ENCODE measurements around the gene SLC25A41. TPM values are rescaled to one million over a fixed set of nuclear protein-coding genes. Genes with fewer than 3 reads are reported as not detected.

The SLC25A41 gene
- total and polyA plus RNA-seq, 2 of the 13 experiments (the other 11 are each of a cell fraction or from before 2014, with no cell fraction given), result 0.33 to 0.95 TPM

DNA sequence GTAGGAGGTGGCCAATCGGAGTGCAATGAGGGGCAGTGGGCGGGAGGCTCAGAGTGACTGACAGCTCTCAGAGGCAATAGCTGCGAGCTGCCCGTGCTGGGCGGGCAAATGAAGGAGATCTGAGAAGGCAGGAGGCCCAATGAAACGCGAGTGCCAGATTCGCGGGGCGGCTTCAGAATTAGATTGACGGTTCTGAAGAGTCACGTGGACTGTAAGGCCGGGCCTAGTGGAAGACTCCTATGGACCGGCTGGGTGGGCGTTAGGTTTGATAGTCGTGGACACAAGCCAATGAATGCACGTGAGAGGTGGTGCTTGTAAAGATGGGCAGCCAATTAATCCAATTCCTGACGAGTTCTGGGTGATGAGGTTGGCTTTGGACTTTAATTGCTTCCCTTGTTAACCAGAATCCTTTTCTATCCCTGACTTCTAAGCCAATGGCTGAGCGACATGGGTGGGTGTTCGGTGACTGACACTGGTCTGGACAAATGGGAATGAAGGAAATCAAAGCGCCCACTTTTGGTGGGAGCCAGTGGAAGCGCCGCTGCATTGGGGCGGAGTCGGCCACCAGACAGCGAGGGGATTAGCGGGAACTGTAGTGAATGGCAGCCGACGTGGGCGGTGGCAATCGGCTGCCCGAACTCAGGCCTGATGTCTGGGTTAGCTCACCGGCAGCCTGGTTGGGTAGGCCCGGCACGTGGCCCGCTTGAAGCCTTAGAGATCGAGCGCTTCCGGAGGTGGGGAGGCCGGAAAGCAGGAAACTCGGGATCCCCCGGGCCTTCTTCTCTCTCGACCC is 8.4 kb downstream of the SLC25A41 start (continued):
- TF ChIP-seq GATAD2A (CRISPR knock-in tag; IDR thresholded peaks at IDR 0.05), result no peak
- 0 out of 2 replicates have a peak, but pooled peaks have one; percentile 42 for TF ChIP-seq ZNF354B (CRISPR knock-in tag; IDR thresholded peaks at IDR 0.05)
- TF ChIP-seq MYC (CRISPR knock-in tag; IDR thresholded peaks at IDR 0.05; ENCODE audit: borderline replicate concordance), result peak; percentile 60; the same call in 1 of the 2 replicates
- TF ChIP-seq, protein P1, sequence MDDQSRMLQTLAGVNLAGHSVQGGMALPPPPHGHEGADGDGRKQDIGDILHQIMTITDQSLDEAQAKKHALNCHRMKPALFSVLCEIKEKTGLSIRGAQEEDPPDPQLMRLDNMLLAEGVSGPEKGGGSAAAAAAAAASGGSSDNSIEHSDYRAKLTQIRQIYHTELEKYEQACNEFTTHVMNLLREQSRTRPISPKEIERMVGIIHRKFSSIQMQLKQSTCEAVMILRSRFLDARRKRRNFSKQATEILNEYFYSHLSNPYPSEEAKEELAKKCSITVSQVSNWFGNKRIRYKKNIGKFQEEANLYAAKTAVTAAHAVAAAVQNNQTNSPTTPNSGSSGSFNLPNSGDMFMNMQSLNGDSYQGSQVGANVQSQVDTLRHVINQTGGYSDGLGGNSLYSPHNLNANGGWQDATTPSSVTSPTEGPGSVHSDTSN (CRISPR knock-in tag; IDR thresholded peaks at IDR 0.05; ENCODE audit: borderline replicate concordance), result peak; percentile 97; the same call in 1 of the 2 replicates
- peak; percentile 100 for TF ChIP-seq ZBTB38 (CRISPR knock-in tag; IDR thresholded peaks at IDR 0.05)
- TF ChIP-seq ZNF501 (CRISPR knock-in tag; IDR thresholded peaks at IDR 0.05), result 0 out of 2 replicates have a peak, but pooled peaks have one; percentile 41
- TF ChIP-seq NFKB2 (CRISPR knock-in tag; IDR thresholded peaks at IDR 0.05; ENCODE audit: borderline replicate concordance), result peak; percentile 45; the same call in 1 of the 2 replicates
- 0 out of 2 replicates have a peak, but pooled peaks have one; percentile 56 for TF ChIP-seq ZNF552 (CRISPR knock-in tag; IDR thresholded peaks at IDR 0.05; ENCODE audit: borderline replicate concordance)
- no peak for TF ChIP-seq PLRG1 (conservative IDR thresholded peaks at IDR 0.05)
- TF ChIP-seq TBX2 (CRISPR knock-in tag; IDR thresholded peaks at IDR 0.05; ENCODE audit: borderline replicate concordance), result peak; percentile 28; the same call in 1 of the 2 replicates
- no peak for TF ChIP-seq MAZ (IDR thresholded peaks at IDR 0.05; ENCODE audit: borderline replicate concordance, low read depth, low read length)
- peak; percentile 7; the same call in 1 of the 2 replicates for TF ChIP-seq MAZ (CRISPR knock-in tag; IDR thresholded peaks at IDR 0.05; ENCODE audit: low read depth)
- peak; percentile 64; the same call in 1 of the 2 replicates for TF ChIP-seq ZNF160 (CRISPR knock-in tag; IDR thresholded peaks at IDR 0.05)
- TF ChIP-seq RXRA (CRISPR knock-in tag; IDR thresholded peaks at IDR 0.05), result 0 out of 2 replicates have a peak, but pooled peaks have one; percentile 38
- TF ChIP-seq IRF2 (CRISPR knock-in tag; IDR thresholded peaks at IDR 0.05), result 0 out of 2 replicates have a peak, but pooled peaks have one; percentile 15
- TF ChIP-seq ZNF274 (CRISPR knock-in tag; IDR thresholded peaks at IDR 0.05), result 0 out of 2 replicates have a peak, but pooled peaks have one; percentile 61
- TF ChIP-seq ZNF253 (CRISPR knock-in tag; IDR thresholded peaks at IDR 0.05; ENCODE audit: borderline replicate concordance), result peak; percentile 65; the same call in 1 of the 2 replicates
- TF ChIP-seq ATF1 (CRISPR knock-in tag; IDR thresholded peaks at IDR 0.05), result peak; percentile 89
- peak; percentile 46 for TF ChIP-seq GABPB1 (CRISPR knock-in tag; IDR thresholded peaks at IDR 0.05)
- TF ChIP-seq ELF1 (CRISPR knock-in tag; IDR thresholded peaks at IDR 0.05), result peak; percentile 20; the same call in 1 of the 2 replicates
- 0 out of 2 replicates have a peak, but pooled peaks have one; percentile 70 for TF ChIP-seq ZNF782 (CRISPR knock-in tag; IDR thresholded peaks at IDR 0.05; ENCODE audit: borderline replicate concordance)
- TF ChIP-seq ZNF143 (CRISPR knock-in tag; IDR thresholded peaks at IDR 0.05), result peak; percentile 68
- TF ChIP-seq, protein P2, sequence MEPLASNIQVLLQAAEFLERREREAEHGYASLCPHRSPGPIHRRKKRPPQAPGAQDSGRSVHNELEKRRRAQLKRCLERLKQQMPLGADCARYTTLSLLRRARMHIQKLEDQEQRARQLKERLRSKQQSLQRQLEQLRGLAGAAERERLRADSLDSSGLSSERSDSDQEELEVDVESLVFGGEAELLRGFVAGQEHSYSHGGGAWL (CRISPR knock-in tag; IDR thresholded peaks at IDR 0.05), result 0 out of 2 replicates have a peak, but pooled peaks have one; percentile 26
- TF ChIP-seq, protein P3, sequence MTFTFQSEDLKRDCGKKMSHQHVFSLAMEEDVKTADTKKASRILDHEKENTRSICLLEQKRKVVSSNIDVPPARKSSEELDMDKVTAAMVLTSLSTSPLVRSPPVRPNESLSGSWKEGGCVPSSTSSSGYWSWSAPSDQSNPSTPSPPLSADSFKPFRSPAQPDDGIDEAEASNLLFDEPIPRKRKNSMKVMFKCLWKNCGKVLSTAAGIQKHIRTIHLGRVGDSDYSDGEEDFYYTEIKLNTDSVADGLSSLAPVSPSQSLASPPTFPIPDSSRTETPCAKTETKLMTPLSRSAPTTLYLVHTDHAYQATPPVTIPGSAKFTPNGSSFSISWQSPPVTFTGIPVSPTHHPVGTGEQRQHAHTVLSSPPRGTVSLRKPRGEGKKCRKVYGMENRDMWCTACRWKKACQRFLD (CRISPR knock-in tag; IDR thresholded peaks at IDR 0.05; ENCODE audit: borderline replicate concordance), result 0 out of 2 replicates have a peak, but pooled peaks have one; percentile 20
- TF ChIP-seq NFYC (CRISPR knock-in tag; IDR thresholded peaks at IDR 0.05), result peak; percentile 90
- TF ChIP-seq, protein P4, sequence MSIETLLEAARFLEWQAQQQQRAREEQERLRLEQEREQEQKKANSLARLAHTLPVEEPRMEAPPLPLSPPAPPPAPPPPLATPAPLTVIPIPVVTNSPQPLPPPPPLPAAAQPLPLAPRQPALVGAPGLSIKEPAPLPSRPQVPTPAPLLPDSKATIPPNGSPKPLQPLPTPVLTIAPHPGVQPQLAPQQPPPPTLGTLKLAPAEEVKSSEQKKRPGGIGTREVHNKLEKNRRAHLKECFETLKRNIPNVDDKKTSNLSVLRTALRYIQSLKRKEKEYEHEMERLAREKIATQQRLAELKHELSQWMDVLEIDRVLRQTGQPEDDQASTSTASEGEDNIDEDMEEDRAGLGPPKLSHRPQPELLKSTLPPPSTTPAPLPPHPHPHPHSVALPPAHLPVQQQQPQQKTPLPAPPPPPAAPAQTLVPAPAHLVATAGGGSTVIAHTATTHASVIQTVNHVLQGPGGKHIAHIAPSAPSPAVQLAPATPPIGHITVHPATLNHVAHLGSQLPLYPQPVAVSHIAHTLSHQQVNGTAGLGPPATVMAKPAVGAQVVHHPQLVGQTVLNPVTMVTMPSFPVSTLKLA (IDR thresholded peaks at IDR 0.05), result peak; percentile 69
- peak; percentile 99 for TF ChIP-seq SP4 (CRISPR knock-in tag; IDR thresholded peaks at IDR 0.05)

Measured in HepG2 (cell line).